ENCODE data around the gene MALAT1.
"Not testable (repeated sequence)": the region's sequence is repeated elsewhere in the genome, so short reads cannot be mapped to it uniquely, and the experiment has no call there.

- not testable (repeated sequence) for TF ChIP-seq CTCF, POLR2A (IDR thresholded peaks at IDR 0.05)
These were observed 20.2 kb downstream of the MALAT1 start for GRCh38 chr11:65518941-65519549.
